Thoracic aorta (tissue), 2 donors: ENCODE results near the gene CDK10. TPM values are rescaled to one million over a fixed set of nuclear protein-coding genes. Genes with fewer than 3 reads are reported as not detected.

Experiments
- ATAC-seq: fragments of 150-250 bp; one replicate; pipeline ENCODE4 v1.8.0; 2017; ENCODE audit warnings: low read depth; ENCODE audit not compliant: insufficient number of reproducible peaks, low FRiP score
- DNase-seq: peaks from one replicate; pipeline ENCODE4 v3.0.0-alpha.2; 2020; ENCODE audit warnings: low spot score
- H3K27ac ChIP-seq, 2 donors: fragments of 200-600 bp; sonication (generic); 1 replicate in 1 of 2; 2 replicates in 1 of 2; pipeline ENCODE4 v1.5.1; 2016; ENCODE audit warnings: mild to moderate bottlenecking in 2 of 2, moderate library complexity in 2 of 2
- H3K27me3 ChIP-seq: fragments of 200-600 bp; sonication (generic); replicated peaks from 2 replicates; pipeline ENCODE4 v1.6.0; 2016; ENCODE audit warnings: mild to moderate bottlenecking; ENCODE audit not compliant: insufficient read depth
- H3K36me3 ChIP-seq: fragments of 200-600 bp; sonication (generic); one replicate; pipeline ENCODE4 v1.5.1; 2016
- H3K4me1 ChIP-seq, 2 donors: fragments of 200-600 bp; sonication (generic); 1 replicate in 1 of 2; 2 replicates in 1 of 2; pipeline versions ENCODE4 v1.5.1 to v1.6.0; 2016; ENCODE audit warnings: low read depth in 2 of 2, mild to moderate bottlenecking in 1 of 2; ENCODE audit not compliant: control insufficient read depth in 1 of 2
- H3K4me3 ChIP-seq: fragments of 200-600 bp; sonication (generic); 2 replicates; pipeline ENCODE4 v1.5.1; 2016; ENCODE audit warnings: mild to moderate bottlenecking
- H3K9me3 ChIP-seq: fragments of 200-600 bp; sonication (generic); 2 replicates; pipeline ENCODE4 v1.5.1; 2016
- total RNA-seq, 2 donors: library from RNA; depleted of rRNA; stranded (reverse); fragments of >200 nt; gene quantifications; one replicate each; pipeline versions ENCODE4 v1.1.0 to v1.2.3, GENCODE V29; 2016
- TF ChIP-seq, protein P1 (sequence below): fragments of 200-600 bp; sonication (generic); IDR thresholded peaks from one replicate; pipeline ENCODE4 v1.5.1; 2019; ENCODE audit warnings: antibody characterized with exemption

CDK10 gene
- total RNA-seq, 2 donors from 2014 or later: 20.3 to 35.2 TPM

DNA sequence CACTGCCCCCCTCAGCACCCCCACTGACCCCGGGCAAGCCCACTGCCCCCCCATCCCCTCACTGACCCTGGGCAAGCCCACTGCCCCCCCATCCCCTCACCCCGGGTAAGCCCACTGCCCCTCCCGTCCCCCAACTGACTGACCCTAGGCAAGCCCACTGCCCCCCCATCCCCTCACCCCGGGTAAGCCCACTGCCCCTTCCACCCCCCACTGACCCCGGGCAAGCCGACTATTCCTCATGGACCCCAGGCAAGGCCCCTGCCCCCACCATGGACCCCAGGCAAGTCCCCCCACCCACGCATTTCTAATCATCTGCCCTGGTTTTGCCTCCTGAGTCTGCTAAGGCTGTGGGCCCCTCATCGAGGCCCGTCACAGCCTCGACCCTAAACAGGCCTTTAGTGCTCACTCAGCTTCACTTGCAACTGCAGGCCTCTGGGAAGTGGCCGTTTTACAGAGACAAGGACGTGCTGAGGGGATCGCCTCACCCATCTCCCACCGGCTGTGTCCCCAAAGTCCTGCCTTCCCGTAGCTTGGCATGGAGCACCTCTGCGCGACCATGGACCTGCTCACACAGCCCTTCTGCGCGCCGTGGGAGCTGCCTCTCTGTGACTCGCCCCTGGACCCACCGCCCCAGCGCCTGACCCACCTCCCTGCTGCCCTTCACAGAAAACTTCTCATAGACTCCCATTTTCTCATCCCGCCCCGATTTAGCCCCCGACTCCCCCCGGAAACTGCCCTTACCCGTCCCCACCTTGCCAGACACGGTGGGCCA is 30.6 kb downstream of the CDK10 start:
- H3K9me3 ChIP-seq: no peaks in the 10 kb centered on the region
- H3K27me3 ChIP-seq: no peaks in the 10 kb centered on the region
- no peak overlapping the region for H3K4me3 ChIP-seq
- TF ChIP-seq, protein P1, sequence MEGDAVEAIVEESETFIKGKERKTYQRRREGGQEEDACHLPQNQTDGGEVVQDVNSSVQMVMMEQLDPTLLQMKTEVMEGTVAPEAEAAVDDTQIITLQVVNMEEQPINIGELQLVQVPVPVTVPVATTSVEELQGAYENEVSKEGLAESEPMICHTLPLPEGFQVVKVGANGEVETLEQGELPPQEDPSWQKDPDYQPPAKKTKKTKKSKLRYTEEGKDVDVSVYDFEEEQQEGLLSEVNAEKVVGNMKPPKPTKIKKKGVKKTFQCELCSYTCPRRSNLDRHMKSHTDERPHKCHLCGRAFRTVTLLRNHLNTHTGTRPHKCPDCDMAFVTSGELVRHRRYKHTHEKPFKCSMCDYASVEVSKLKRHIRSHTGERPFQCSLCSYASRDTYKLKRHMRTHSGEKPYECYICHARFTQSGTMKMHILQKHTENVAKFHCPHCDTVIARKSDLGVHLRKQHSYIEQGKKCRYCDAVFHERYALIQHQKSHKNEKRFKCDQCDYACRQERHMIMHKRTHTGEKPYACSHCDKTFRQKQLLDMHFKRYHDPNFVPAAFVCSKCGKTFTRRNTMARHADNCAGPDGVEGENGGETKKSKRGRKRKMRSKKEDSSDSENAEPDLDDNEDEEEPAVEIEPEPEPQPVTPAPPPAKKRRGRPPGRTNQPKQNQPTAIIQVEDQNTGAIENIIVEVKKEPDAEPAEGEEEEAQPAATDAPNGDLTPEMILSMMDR: no peak
- H3K36me3 ChIP-seq: no peaks in the 10 kb centered on the region
- peaks cover 5 to 14% of the 10 kb centered on the region in 2 donors for H3K4me1 ChIP-seq
- no peak for ATAC-seq
- no peak overlapping the region for H3K27ac ChIP-seq
- no peak for DNase-seq

DNA sequence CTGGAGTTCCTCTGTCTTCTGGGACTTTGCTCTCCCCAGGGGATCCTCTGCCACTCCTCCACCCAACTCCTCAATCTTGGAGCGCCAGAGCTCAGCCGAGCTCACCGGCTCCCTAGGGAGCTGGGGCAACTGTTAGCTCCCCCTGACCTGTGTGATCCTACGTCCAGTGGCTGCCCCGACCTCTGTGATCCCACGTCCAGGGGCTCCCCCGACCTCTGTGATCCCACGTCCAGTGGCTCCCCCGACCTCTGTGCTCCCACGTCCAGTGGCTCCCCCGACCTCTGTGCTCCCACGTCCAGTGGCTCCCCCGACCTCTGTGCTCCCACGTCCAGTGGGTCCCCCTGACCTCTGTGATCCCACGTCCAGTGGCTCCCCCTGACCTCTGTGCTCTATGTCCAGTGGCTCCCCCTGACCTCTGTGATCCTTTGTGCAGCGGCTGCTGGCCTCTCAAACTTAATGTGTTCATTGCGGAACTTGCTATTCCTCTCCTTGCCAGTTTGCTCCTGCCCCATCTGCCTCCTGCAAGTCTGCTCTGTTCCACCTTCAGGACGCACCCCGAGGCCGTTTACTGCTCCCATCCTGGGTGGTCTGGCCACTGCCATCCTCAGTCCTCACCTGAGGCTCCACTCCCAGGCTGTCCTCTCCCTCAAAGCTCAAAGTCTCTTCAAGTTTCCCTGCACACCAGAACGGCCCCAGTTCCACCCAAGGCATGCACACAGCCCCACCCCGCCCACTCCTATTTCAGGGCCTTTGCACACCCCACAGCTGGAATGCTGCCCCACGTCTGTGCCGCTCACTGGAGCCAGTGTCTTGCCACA is 31.4 kb downstream of the CDK10 start:
- Histone ChIP-seq H3K4me1 (peaks cover 11 to 20% of the 10 kb centered on the region in 2 donors), H3K27ac (no peak overlapping the region), H3K36me3 (no peaks in the 10 kb centered on the region), H3K9me3 (no peaks in the 10 kb centered on the region), H3K27me3 (no peaks in the 10 kb centered on the region), H3K4me3 (no peak overlapping the region)
- DNase-seq (no peak), ATAC-seq (no peak)
- TF ChIP-seq, protein P1: no peak

DNA sequence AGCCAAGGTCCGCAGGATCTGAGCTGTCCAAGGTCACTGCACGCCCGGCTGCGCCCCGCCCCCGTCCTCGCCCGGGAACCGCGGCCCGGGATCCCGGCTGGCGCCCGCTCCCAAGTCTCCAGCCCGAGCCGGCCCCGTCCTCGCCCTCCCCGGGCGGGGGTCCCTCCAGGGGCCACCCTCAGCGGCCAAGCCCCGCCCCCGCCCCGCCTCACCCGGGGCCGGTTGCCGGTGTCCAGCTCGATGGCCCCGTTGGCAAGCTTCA is 34.0 kb downstream of the CDK10 start:
- peaks cover 19 to 35% of the 10 kb centered on the region in 2 donors for H3K4me1 ChIP-seq
- H3K9me3 ChIP-seq: no peaks in the 10 kb centered on the region
- TF ChIP-seq, protein P1: no peak
- H3K36me3 ChIP-seq: peaks cover 16% of the 10 kb centered on the region
- H3K4me3 ChIP-seq: peak overlapping the region; percentile 96
- peak; percentile 8 for ATAC-seq
- peak overlapping the region; percentile 90 to 95 for H3K27ac ChIP-seq
- no peaks in the 10 kb centered on the region for H3K27me3 ChIP-seq
- no peak for DNase-seq

DNA sequence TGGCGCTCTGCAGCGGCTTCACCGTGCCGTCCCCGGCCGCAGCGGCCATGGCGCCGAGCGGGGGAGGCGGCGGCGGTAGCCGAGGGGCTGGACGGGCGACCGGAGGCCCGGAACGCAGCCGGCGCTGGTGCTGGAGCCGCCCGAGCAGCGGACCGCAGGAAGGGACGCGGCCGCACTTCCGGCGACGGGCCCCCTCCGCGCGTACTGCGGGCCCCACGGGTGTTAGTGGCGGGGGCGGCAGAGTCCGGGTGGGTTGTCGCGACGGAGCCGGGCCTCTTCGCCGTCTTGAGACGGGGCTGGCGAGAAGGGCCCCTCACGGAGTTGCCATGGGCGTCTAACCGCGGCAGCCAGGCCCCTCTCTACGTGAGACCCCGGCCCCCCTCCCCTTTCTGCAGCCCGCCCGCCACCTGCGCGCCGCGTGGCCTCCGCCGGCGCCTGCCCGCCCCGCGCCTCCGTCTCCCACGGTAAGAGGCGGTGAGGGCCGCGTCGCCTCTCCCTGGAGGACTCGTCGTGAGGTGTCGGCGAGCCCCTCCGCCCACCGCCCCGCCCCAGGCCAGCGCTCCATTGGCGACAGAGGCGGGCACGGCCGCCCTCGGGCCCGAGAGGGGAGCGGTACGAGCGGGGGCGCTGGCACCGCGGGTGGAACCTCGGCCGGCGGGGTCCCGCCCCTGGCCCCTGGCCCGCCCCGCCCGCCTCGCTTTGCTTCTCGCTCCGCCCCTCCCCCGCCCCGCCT is 34.5 kb downstream of the CDK10 start, which contains the start of the genes VPS9D1 and ZNF276:
Gene VPS9D1 (minus strand): TSS at position 86 of the 733 bp plus-strand sequence. CDS start 37 bp downstream, at position 49.
Gene ZNF276 (plus strand): TSS at position 725 of the 733 bp plus-strand sequence. CDS start 104 bp downstream, outside the sequence.
- no peak for DNase-seq
- ATAC-seq: peak; percentile 69

More for the DNA sequence above, 34.5 kb downstream of the CDK10 start, which contains the start of the genes VPS9D1 and ZNF276:
- Histone ChIP-seq H3K27ac (peak within 1 kb of the TSS; percentile 90 to 95), H3K4me1 (peaks cover 19 to 35% of the 10 kb centered on the region in 2 donors), H3K27me3 (no peaks in the 10 kb centered on the region), H3K36me3 (peaks cover 18% of the 10 kb centered on the region), H3K4me3 (peak within 1 kb of the TSS; percentile 96), H3K9me3 (no peaks in the 10 kb centered on the region)
- TF ChIP-seq, protein P1: no peak
